ENCODE results near the gene BORCS5.
A peak's percentile ranks its signal among the peaks of the same experiment; 100 is the strongest.

BORCS5 gene

DNA sequence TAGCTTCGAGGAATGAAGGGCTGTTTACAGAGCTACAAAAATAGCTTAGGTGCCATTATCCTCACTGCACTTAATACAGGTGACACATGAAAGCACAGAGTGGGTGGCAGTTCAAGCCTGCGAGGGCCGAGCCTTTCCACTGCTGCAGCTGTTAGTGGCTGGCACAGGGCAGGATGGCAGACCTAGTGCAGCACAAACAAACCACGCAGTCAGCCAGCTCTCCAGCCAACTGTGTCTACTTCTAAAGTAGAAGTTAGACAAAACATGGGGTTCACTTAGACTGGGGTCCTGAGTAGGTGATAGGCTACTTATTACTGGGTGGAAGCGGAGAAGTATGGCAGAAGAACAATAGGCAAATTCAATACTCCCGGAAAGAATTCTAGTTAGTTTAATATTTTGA is 110.4 kb downstream of the BORCS5 start:
- H3K27me3 ChIP-seq (ENCODE audit: insufficient read depth, poor library complexity, severe bottlenecking), result no peaks in the 10 kb centered on the region
- no peak for TF ChIP-seq POLR2AphosphoS5 (IDR thresholded peaks at IDR 0.05; ENCODE audit: low read depth)
- TF ChIP-seq GABPA (IDR thresholded peaks at IDR 0.05; ENCODE audit: low read depth), result no peak
- TF ChIP-seq SPI1 (IDR thresholded peaks at IDR 0.05; ENCODE audit: borderline replicate concordance, low read depth), result no peak
- TF ChIP-seq, protein P1, sequence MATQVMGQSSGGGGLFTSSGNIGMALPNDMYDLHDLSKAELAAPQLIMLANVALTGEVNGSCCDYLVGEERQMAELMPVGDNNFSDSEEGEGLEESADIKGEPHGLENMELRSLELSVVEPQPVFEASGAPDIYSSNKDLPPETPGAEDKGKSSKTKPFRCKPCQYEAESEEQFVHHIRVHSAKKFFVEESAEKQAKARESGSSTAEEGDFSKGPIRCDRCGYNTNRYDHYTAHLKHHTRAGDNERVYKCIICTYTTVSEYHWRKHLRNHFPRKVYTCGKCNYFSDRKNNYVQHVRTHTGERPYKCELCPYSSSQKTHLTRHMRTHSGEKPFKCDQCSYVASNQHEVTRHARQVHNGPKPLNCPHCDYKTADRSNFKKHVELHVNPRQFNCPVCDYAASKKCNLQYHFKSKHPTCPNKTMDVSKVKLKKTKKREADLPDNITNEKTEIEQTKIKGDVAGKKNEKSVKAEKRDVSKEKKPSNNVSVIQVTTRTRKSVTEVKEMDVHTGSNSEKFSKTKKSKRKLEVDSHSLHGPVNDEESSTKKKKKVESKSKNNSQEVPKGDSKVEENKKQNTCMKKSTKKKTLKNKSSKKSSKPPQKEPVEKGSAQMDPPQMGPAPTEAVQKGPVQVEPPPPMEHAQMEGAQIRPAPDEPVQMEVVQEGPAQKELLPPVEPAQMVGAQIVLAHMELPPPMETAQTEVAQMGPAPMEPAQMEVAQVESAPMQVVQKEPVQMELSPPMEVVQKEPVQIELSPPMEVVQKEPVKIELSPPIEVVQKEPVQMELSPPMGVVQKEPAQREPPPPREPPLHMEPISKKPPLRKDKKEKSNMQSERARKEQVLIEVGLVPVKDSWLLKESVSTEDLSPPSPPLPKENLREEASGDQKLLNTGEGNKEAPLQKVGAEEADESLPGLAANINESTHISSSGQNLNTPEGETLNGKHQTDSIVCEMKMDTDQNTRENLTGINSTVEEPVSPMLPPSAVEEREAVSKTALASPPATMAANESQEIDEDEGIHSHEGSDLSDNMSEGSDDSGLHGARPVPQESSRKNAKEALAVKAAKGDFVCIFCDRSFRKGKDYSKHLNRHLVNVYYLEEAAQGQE (IDR thresholded peaks at IDR 0.05; ENCODE audit: insufficient replicate concordance, low read depth), result no peak
- TF ChIP-seq, protein P2, sequence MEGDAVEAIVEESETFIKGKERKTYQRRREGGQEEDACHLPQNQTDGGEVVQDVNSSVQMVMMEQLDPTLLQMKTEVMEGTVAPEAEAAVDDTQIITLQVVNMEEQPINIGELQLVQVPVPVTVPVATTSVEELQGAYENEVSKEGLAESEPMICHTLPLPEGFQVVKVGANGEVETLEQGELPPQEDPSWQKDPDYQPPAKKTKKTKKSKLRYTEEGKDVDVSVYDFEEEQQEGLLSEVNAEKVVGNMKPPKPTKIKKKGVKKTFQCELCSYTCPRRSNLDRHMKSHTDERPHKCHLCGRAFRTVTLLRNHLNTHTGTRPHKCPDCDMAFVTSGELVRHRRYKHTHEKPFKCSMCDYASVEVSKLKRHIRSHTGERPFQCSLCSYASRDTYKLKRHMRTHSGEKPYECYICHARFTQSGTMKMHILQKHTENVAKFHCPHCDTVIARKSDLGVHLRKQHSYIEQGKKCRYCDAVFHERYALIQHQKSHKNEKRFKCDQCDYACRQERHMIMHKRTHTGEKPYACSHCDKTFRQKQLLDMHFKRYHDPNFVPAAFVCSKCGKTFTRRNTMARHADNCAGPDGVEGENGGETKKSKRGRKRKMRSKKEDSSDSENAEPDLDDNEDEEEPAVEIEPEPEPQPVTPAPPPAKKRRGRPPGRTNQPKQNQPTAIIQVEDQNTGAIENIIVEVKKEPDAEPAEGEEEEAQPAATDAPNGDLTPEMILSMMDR (IDR thresholded peaks at IDR 0.05; ENCODE audit: insufficient read depth, low read length), result no peak
- no peak for DNase-seq (ENCODE audit: low read depth in 1 of 2, low spot score in 1 of 2)
- peak overlapping the region; percentile 83 for H3K27ac ChIP-seq (replicated peaks)
- no peak overlapping the region for H3K4me3 ChIP-seq (replicated peaks; ENCODE audit: insufficient read depth, low read length)

DNA sequence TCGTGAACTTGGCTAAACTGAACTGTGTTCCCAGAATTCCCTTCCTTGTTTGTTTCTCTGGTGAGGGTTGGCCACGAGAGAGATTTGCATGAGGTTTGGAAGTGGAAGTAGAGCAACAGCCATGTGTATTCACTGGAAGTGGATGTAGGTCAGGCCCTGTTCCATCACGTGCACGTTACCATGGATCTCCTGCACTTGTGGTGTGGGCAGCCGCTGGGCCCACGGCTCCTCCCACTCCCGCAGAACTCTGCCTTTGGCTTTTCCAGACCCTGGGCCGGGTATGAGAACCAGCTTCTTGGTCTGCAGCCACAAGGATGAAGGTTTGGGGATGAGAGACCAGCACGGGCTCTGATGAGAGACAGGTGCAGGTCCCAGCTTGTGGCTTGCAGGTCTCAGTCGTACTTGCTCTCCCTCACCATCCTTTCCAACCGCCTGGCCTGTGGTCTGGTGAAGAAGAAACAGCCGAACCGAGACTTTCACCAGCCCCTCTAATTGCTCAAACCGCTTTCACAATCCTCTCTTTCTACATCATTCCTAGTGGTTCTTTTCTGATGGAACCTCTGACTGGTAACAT is 110.9 kb downstream of the BORCS5 start:
- TF ChIP-seq GABPA (IDR thresholded peaks at IDR 0.05; ENCODE audit: low read depth) (no peak), SPI1 (IDR thresholded peaks at IDR 0.05; ENCODE audit: borderline replicate concordance, low read depth) (no peak), POLR2AphosphoS5 (IDR thresholded peaks at IDR 0.05; ENCODE audit: low read depth) (peak; percentile 63)
- TF ChIP-seq, protein P1 (IDR thresholded peaks at IDR 0.05; ENCODE audit: insufficient replicate concordance, low read depth), result peak; percentile 44
- TF ChIP-seq, protein P2 (IDR thresholded peaks at IDR 0.05; ENCODE audit: insufficient read depth, low read length), result no peak
- no peak overlapping the region for H3K4me3 ChIP-seq (replicated peaks; ENCODE audit: insufficient read depth, low read length)
- H3K27ac ChIP-seq (replicated peaks), result peak overlapping the region; percentile 83
- DNase-seq (ENCODE audit: low read depth in 1 of 2, low spot score in 1 of 2), result peak; percentile 85 to 92
- no peaks in the 10 kb centered on the region for H3K27me3 ChIP-seq (ENCODE audit: insufficient read depth, poor library complexity, severe bottlenecking)

DNA sequence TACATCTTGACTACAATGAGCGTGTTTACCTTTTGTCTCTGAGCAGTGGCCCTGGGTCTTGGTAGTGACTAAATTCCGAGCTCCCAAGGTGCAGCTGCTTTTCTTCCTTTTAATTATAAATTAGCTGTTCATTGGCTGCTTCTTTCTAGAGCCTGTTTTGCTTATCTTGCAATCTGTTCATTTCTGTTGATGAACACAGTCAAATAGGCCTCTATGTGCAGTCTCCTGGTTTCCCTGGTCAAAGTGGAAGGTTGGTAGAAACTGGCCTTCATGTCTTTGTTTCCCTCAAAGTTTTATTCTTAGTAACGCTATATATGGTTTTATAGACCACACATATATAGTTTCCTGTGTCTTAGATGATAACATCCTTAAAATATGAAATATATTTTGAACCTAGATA is 111.7 kb downstream of the BORCS5 start:
- Histone ChIP-seq H3K27ac (replicated peaks) (peak overlapping the region; percentile 83), H3K27me3 (ENCODE audit: insufficient read depth, poor library complexity, severe bottlenecking) (no peaks in the 10 kb centered on the region), H3K4me3 (replicated peaks; ENCODE audit: insufficient read depth, low read length) (no peak overlapping the region)
- DNase-seq (ENCODE audit: low read depth in 1 of 2, low spot score in 1 of 2), result no peak
- TF ChIP-seq, protein P2 (IDR thresholded peaks at IDR 0.05; ENCODE audit: insufficient read depth, low read length), result no peak
- TF ChIP-seq SPI1 (IDR thresholded peaks at IDR 0.05; ENCODE audit: borderline replicate concordance, low read depth) (no peak), GABPA (IDR thresholded peaks at IDR 0.05; ENCODE audit: low read depth) (no peak), POLR2AphosphoS5 (IDR thresholded peaks at IDR 0.05; ENCODE audit: low read depth) (no peak)
- TF ChIP-seq, protein P1 (IDR thresholded peaks at IDR 0.05; ENCODE audit: insufficient replicate concordance, low read depth), result no peak

Data from HL-60 (cell line).